OCI-M2 (cell line): ENCODE measurements around the gene PRM3.

Source experiments
- DNase-seq: peaks from one replicate; lab custom pipeline; 2025; ENCODE audit not compliant: unreplicated experiment; lab: John Stamatoyannopoulos, UW

PRM3 gene

GRCh38 chr16:11248133-11248532 is 25.3 kb downstream of the PRM3 start:
- no peak for DNase-seq

GRCh38 chr16:11245988-11246387 is 27.4 kb downstream of the PRM3 start:
- no peak for DNase-seq

- no peak for DNase-seq
Observed at GRCh38 chr16:11245222-11245737, 28.1 kb downstream of the PRM3 start.

GRCh38 chr16:11242658-11243057 is 30.8 kb downstream of the PRM3 start:
- DNase-seq: no peak

- DNase-seq: no peak
Observed at GRCh38 chr16:11241480-11242204, 31.8 kb downstream of the PRM3 start.

GRCh38 chr16:11240636-11241473 is 32.6 kb downstream of the PRM3 start:
- DNase-seq: no peak

GRCh38 chr16:11239644-11240632 is 33.5 kb downstream of the PRM3 start:
- no peak for DNase-seq

GRCh38 chr16:11238272-11239202 is 34.9 kb downstream of the PRM3 start:
- no peak for DNase-seq

- no peak for DNase-seq
Observed at GRCh38 chr16:11236461-11237254, 36.8 kb downstream of the PRM3 start.

GRCh38 chr16:11235703-11235991 is 37.8 kb downstream of the PRM3 start:
- no peak for DNase-seq

GRCh38 chr16:11234884-11235702 is 38.3 kb downstream of the PRM3 start:
- no peak for DNase-seq

- no peak for DNase-seq
Observed at GRCh38 chr16:11233727-11234376, 39.6 kb downstream of the PRM3 start.

GRCh38 chr16:11232852-11233726 is 40.3 kb downstream of the PRM3 start:
- DNase-seq: no peak

- no peak for DNase-seq
Observed at GRCh38 chr16:11232302-11232851, 41.1 kb downstream of the PRM3 start.

GRCh38 chr16:11231367-11231970 is 42.0 kb downstream of the PRM3 start:
- DNase-seq: no peak

- no peak for DNase-seq
Observed at GRCh38 chr16:11229906-11230305, 43.5 kb downstream of the PRM3 start.
